ENCODE measurements around the gene TTC31. TPM values are rescaled to one million over a fixed set of nuclear protein-coding genes. Genes with fewer than 3 reads are reported as not detected.

The TTC31 gene
- total RNA-seq, 1 experiment from 2014 or later: 26.4 TPM

DNA sequence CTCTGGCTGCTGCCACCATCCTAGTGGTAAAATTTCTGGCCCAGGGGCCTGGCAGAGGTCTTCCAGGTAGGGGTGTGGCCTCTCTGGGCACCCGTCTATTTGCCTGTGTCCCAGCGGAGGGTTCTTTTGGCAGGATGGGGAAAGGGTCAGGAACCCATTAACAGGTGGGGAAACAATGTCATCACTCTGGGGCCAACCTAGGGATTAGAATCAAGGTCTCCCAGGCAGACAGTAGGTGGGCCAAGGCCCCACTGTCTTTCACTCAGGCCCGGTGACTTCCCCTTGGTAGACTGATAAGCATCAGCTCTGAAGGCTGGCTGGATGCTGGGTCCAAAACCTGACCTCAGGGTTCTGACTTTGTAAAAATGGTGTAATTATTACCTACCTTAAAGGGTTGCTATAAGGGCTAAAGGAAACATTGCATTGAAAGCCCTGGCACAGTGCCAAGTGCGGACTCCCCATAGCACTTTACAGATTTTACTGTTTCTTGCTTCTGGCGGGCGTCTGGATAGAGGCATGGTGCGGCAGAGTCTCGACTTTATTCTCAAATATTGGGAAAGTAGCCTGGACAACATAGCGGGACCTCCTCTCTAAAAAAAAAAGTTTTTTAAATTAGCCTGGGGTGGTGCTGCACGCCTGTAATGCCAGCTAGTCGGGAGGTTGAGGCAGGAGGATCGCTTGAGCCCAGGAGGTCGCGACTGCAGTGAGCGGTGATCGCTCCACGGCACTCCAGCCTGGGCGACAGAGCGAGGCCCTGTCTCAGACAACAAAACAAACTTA lies 14.3 kb downstream of the TTC31 start (continued):
- TF ChIP-seq, protein P1, sequence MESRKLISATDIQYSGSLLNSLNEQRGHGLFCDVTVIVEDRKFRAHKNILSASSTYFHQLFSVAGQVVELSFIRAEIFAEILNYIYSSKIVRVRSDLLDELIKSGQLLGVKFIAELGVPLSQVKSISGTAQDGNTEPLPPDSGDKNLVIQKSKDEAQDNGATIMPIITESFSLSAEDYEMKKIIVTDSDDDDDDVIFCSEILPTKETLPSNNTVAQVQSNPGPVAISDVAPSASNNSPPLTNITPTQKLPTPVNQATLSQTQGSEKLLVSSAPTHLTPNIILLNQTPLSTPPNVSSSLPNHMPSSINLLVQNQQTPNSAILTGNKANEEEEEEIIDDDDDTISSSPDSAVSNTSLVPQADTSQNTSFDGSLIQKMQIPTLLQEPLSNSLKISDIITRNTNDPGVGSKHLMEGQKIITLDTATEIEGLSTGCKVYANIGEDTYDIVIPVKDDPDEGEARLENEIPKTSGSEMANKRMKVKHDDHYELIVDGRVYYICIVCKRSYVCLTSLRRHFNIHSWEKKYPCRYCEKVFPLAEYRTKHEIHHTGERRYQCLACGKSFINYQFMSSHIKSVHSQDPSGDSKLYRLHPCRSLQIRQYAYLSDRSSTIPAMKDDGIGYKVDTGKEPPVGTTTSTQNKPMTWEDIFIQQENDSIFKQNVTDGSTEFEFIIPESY (IDR thresholded peaks at IDR 0.05; ENCODE audit: extremely low read depth, insufficient replicate concordance, low read length): no peak
- no peak for TF ChIP-seq SRF (IDR thresholded peaks at IDR 0.05; ENCODE audit: low read depth)
- TF ChIP-seq EGR1 (IDR thresholded peaks at IDR 0.05; ENCODE audit: low read depth): no peak
- TF ChIP-seq ZNF274 (IDR thresholded peaks at IDR 0.05; ENCODE audit: low read depth, low read length): no peak
- no peak for TF ChIP-seq ELF1 (IDR thresholded peaks at IDR 0.05; ENCODE audit: borderline replicate concordance, low read depth)
- TF ChIP-seq, protein P2, sequence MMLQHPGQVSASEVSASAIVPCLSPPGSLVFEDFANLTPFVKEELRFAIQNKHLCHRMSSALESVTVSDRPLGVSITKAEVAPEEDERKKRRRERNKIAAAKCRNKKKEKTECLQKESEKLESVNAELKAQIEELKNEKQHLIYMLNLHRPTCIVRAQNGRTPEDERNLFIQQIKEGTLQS (IDR thresholded peaks at IDR 0.05): no peak
- no peak for TF ChIP-seq EZH2 (IDR thresholded peaks at IDR 0.05)

DNA sequence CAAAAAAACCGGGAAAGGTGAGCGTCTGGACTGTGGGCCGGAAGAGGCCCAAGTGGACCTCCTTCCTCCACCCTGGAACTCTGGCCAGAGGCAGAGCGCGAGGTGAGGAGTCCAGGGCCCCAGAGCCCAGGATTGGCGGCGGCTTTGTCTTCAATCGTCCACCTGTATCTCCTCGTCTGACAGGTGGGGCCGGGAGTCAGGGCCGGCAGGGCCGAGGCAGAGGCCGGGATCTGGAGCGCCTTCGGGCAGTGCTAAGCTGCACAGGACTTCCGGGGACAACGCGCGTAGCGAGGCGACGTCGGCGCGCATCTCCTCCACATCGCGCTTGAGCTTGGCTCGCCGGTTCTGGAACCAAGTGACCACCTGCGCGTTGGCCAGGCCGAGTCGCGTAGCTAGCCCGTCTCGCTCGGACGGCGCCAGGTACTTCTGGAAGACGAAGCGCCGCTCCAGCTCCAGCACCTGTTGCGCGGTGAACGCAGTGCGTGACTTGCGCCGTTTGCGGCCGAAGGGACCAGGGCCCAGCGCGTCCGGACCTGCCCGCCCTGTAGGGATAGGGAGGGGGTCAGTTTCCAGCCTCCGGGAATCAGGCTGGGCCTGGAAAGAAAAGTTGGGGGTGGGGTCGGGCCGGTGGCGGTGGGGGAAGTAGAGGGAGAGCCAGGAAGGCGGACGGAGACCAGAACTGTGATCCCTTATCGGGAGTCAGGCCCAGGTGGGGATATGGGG lies 15.1 kb downstream of the TTC31 start:
- intact Hi-C loops (cut with micrococcal nuclease): no loop called here
- ChIA-PET CTCF (no interaction called here), POLR2A (no interaction called here), RAD21 (ENCODE audit: low non-redundant PET in 1 of 2, low total read pairs in 2 of 2, uncharacterized antibody in 2 of 2, unreplicated experiment in 2 of 2) (no interaction called here)
- ATAC-seq: no peak
- no peaks in the 10 kb centered on the region for H3K9me2 ChIP-seq (ENCODE audit: insufficient read depth)
- BruUV-seq (replicated peaks): no TSS peak
- H3K4me1 ChIP-seq (ENCODE audit: control insufficient read depth in 1 of 2, insufficient read depth in 2 of 2, low read length in 2 of 2): peaks cover 8 to 22% of the 10 kb centered on the region in 2 experiments; a peak in 3 of 4 replicates
- peaks cover 0 to 2% of the 10 kb centered on the region in 2 experiments; a peak in 1 of 4 replicates for H3K36me3 ChIP-seq (ENCODE audit: control insufficient read depth in 1 of 2, insufficient read depth in 2 of 2, low read length in 2 of 2)
- TF ChIP-seq ZFX (IDR thresholded peaks at IDR 0.05) (no peak), JUND (IDR thresholded peaks at IDR 0.05) (no peak), YY1 (IDR thresholded peaks at IDR 0.05; ENCODE audit: extremely low read depth, insufficient replicate concordance, low read depth, low read length) (no peak)
- TF ChIP-seq, protein P3, sequence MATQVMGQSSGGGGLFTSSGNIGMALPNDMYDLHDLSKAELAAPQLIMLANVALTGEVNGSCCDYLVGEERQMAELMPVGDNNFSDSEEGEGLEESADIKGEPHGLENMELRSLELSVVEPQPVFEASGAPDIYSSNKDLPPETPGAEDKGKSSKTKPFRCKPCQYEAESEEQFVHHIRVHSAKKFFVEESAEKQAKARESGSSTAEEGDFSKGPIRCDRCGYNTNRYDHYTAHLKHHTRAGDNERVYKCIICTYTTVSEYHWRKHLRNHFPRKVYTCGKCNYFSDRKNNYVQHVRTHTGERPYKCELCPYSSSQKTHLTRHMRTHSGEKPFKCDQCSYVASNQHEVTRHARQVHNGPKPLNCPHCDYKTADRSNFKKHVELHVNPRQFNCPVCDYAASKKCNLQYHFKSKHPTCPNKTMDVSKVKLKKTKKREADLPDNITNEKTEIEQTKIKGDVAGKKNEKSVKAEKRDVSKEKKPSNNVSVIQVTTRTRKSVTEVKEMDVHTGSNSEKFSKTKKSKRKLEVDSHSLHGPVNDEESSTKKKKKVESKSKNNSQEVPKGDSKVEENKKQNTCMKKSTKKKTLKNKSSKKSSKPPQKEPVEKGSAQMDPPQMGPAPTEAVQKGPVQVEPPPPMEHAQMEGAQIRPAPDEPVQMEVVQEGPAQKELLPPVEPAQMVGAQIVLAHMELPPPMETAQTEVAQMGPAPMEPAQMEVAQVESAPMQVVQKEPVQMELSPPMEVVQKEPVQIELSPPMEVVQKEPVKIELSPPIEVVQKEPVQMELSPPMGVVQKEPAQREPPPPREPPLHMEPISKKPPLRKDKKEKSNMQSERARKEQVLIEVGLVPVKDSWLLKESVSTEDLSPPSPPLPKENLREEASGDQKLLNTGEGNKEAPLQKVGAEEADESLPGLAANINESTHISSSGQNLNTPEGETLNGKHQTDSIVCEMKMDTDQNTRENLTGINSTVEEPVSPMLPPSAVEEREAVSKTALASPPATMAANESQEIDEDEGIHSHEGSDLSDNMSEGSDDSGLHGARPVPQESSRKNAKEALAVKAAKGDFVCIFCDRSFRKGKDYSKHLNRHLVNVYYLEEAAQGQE (IDR thresholded peaks at IDR 0.05; ENCODE audit: low read depth): no peak
- H3K4me2 ChIP-seq (ENCODE audit: low read length): no peak overlapping the region
- no peaks in the 10 kb centered on the region for H3K27me3 ChIP-seq (ENCODE audit: insufficient read depth, low read length)
- no peak overlapping the region for H3K27ac ChIP-seq (ENCODE audit: low read depth, low read length)
- H3K79me2 ChIP-seq (ENCODE audit: insufficient read depth, low read length): no peaks in the 10 kb centered on the region
- H2AFZ ChIP-seq (ENCODE audit: low read depth, low read length, poor library complexity, severe bottlenecking): no peak overlapping the region
- no peak for DNase-seq (ENCODE audit: low read depth, low spot score)
- no peak overlapping the region for H3K9ac ChIP-seq (ENCODE audit: low read length)
- H3K4me3 ChIP-seq (replicated peaks in 1 of 2; ENCODE audit: low read depth in 1 of 2, low read length in 2 of 2): no peak overlapping the region
- H4K20me1 ChIP-seq (ENCODE audit: insufficient read depth): no peaks in the 10 kb centered on the region
- H3K9me3 ChIP-seq (ENCODE audit: control insufficient read depth in 1 of 2, insufficient read depth in 1 of 2, low read depth in 1 of 2, low read length in 2 of 2): no peaks in the 10 kb centered on the region
